ENCODE measurements around the gene SLC39A11.
"Not testable (repeated sequence)": the region's sequence is repeated elsewhere in the genome, so short reads cannot be mapped to it uniquely, and the experiment has no call there.

Gene SLC39A11

GRCh38 chr17:72714357-72714966, 378.0 kb downstream of the SLC39A11 start:
- no peak for DNase-seq (ENCODE audit: low read depth in 2 of 2)

- no peak for DNase-seq (ENCODE audit: low read depth in 2 of 2)
Observed at GRCh38 chr17:72713701-72714100, 378.8 kb downstream of the SLC39A11 start.

DNA sequence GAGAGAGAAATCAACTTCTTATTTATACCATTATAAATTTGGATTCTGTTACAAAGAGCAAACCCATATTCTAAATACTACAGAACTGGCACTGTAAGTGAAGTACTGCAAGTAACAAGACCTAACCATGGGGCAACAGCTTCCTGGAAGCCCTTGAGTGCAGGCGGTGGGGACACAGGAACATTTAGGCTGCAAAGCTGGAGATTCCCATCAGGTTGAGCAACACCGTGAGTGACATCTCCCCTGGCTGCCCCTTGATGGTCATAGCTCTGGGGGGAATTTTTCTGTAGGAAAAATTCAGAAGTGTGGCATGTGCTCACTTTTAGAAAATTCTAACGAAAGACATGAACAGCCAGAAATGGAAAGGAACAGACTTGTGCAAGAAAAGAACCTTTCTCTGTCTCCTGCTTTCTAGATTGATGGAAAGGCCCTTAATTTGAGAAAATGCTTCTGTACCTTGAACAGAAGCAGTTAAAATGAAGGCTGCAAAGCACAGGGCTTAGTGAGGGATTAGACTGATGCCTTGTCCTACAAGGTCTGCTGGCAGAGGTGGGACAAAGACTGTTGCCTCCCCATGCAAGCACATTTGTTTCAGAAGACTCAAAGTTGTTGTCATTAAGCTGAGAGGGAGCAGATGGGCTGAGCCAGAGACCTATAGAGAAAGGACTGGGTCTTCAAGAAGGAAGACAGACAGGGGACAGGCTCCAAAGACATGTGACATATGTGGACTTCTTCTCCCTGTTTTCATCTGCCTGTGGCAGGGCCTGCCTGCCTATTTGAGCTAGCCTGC, 380.8 kb downstream of the SLC39A11 start:
- no peak for DNase-seq (ENCODE audit: low read depth in 2 of 2)

DNA sequence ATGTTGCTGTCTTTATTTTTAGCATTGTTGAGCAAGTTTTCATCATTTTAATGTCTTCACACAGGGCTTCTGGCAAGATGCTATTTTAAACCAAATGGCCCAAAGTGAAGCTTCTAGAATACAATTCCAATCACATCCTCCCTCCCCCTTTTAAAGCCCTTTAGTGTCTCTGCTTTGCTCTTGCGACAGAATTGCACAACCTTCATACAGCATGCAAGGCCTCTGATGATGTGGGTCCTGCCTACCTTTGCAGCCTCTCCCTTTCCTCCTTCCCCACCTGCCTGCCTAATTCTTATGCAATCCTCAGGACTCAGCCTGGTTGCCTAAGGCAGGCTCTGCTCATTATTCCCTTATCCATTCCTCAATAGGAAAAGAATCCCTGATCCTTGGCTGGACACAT, 381.7 kb downstream of the SLC39A11 start:
- DNase-seq (ENCODE audit: low read depth in 2 of 2), result no peak

GRCh38 chr17:72710202-72710601, 382.3 kb downstream of the SLC39A11 start:
- DNase-seq (ENCODE audit: low read depth in 2 of 2), result no peak

GRCh38 chr17:72708682-72709081, 383.8 kb downstream of the SLC39A11 start:
- DNase-seq (ENCODE audit: low read depth in 2 of 2), result not testable (repeated sequence)

DNA sequence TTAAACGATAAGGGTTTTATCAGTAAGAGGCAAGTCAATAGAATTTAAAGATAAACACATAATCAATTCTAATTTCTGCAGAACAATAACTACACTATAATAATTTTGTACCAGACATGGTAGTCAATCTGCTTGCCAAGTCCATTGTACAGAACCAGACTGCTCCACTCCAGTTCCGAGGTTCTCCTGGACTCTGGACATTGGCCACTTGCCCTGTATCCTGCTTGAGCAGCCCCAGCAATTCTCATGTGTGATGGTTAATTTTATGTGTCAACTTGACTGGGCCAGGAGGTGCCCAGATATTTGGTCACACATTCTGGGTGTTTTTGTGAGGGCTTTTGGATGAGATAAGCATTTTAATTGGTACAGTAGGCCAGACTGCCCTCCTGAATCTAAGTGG, 384.6 kb downstream of the SLC39A11 start:
- DNase-seq (ENCODE audit: low read depth in 2 of 2), result no peak

GRCh38 chr17:72706396-72706981, 386.0 kb downstream of the SLC39A11 start:
- no peak for DNase-seq (ENCODE audit: low read depth in 2 of 2)

- no peak for DNase-seq (ENCODE audit: low read depth in 2 of 2)
Observed at GRCh38 chr17:72705905-72706395, 386.5 kb downstream of the SLC39A11 start.

DNA sequence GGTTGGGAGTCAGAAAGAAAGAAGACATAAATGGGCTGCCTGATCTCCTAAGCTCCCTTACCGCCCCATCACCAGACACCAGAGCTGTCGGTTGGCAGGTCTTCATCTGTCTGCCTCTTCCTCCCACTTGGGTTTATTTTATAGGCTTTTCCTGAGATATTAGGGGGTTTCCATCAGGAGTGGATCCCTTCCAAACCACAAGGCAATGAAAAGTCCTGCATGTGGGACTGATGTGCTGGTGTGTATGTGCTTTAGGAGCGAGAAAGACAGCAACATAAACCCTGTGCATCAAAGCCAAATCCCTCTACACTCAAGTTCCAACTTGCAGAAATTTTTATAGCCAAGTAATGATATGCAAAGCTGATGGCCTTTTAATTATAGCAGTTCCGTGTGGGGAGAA, 389.5 kb downstream of the SLC39A11 start:
- no peak for DNase-seq (ENCODE audit: low read depth in 2 of 2)

DNA sequence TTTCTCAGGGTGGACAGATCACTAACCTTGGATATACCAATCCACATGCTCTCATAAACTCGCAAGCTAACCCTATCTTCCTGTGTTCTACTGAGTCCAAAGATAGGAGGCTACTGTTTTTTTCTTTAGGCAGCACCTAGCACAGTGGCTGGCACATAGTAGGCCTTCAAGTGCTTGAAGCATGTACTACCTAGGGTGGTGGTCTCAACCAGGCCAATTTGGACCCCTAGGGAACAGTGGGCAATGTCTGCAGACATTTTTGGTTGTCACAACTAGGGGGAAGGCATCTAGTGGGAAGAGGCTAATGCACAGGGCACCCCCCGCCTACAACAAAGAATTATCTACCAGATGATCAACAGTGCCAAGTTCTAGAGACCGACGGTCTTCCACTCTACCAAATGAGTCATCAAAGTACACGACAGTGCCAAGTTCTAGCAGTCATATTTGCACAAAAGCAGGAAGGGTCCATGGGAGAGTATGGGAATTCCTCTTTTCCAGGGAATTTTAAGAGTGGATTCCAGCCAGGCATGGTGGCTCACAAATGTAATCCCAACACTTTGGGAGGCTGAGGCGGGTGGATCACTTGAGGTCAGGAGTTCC, 390.3 kb downstream of the SLC39A11 start:
- DNase-seq (ENCODE audit: low read depth in 2 of 2), result no peak

DNA sequence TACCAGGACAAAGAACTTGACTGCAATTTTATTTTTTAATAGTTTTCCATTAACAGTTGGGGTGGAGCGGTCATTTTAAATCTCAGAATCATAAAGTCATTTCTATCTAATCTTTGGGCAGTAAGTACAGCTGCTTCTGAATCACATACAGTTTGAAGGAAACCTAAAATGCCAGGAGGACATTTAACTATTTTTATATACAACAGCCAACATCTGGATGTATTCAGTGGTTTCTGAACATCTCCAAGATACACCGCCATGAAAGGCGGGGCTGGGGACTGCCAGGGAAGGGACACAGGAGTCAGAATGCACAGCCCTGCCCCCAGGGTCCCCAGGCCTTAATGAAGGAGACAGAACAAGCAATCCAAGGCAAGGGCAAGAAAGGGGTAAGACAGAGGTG, 392.3 kb downstream of the SLC39A11 start:
- DNase-seq (ENCODE audit: low read depth in 2 of 2), result no peak

DNA sequence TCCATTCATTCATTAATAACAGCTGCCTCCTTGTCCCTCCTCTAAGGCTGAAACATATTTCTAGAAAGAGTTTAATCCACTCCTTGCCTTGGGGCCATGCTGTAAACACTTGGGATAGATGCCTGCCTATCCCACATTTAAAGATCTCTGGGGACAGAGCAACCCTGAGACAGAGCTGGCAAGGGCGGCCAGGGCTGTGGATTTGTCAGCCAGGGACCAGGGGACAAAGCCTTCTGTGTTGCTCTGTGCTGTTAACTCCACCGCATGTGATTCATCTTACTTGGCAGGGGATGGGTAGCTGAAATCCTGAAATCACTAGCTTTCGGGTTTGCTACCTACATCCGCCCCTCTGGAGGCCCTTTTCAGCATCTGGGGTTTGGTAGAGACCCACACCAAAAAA, 392.9 kb downstream of the SLC39A11 start:
- DNase-seq (ENCODE audit: low read depth in 2 of 2), result no peak

GRCh38 chr17:72697602-72698146, 394.8 kb downstream of the SLC39A11 start:
- no peak for DNase-seq (ENCODE audit: low read depth in 2 of 2)

- no peak for DNase-seq (ENCODE audit: low read depth in 2 of 2)
Observed at GRCh38 chr17:72696721-72697120, 395.8 kb downstream of the SLC39A11 start.

DNA sequence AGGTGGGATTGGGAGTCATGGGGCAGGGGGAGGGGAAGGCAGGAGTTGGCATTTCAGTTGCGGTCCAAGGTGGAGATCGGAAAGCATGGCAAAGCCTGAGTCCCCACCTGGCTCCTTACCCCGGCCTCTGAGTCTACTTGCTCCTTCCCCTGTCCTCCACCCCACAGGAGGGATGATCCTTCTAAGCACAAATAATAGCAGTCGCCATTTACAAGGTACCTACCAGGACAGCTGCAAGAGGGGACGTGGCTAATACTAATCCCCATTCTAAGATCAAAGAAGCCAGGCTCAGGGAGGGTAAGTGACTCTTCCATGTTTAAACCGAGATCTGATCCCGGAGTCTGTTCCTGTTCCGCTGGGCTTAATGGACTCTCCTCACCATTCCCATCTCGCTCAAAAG, 396.3 kb downstream of the SLC39A11 start:
- no peak for DNase-seq (ENCODE audit: low read depth in 2 of 2)

- no peak for DNase-seq (ENCODE audit: low read depth in 2 of 2)
Observed at GRCh38 chr17:72693956-72694355, 398.5 kb downstream of the SLC39A11 start.

- DNase-seq (ENCODE audit: low read depth in 2 of 2), result no peak
Observed at GRCh38 chr17:72693151-72693878, 399.2 kb downstream of the SLC39A11 start.

DNA sequence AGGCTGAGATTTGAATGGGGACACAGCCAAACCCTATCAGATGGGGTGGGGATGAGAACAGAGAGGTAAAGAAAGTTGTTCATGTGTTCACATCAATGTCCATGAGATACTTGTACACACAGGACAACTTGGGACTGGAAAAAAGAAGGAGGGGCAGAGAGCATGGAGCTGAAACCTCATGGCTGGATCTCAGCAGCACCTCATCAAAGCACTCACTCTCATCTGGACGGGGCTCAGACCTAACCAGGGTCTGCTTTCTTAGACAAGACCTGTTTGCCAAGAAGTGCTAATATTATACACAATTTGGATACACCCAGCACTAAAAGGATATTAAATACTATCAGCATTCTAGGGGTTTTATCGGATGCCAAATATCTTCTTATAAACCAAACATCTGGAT, 399.8 kb downstream of the SLC39A11 start:
- DNase-seq (ENCODE audit: low read depth in 2 of 2), result no peak

DNA sequence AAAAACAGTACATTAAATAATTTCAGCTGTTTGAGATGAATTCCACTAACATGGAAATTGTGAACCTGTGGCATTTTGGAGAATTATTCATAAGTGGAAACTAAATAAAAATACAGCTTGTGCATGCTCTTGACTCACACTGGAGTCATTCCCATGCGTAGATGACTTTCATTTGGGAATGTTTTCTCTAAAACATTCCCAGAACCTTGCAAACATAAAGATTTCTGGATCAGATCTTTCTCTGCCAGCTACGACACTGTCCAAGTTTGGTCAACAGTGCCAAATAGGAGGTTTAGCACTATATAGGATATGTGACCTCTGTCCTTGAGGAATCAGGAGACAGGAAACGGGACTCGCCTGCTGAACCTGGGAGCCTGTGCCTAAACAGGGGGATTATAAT, 400.9 kb downstream of the SLC39A11 start:
- no peak for DNase-seq (ENCODE audit: low read depth in 2 of 2)

DNA sequence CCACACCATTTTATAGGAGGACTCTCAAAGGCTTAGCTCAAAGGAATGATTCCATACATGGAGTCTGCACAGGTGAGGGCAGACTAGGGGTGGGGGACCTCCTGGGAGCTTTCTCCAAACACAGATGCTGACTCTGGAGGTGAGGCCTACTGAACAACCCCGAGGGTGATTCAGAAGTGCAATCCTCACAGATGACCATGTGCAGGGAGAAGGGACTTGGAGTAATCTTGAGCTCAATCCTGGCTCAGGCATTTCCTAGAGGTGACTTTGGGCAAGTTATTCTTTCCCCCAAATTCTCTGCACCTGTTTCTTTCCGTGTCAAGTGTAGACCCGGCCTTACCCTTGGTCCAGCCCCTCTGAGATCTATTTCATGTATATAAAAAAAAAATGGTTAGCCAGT, 401.5 kb downstream of the SLC39A11 start:
- DNase-seq (ENCODE audit: low read depth in 2 of 2), result no peak

- no peak for DNase-seq (ENCODE audit: low read depth in 2 of 2)
Observed at GRCh38 chr17:72687886-72688285, 404.6 kb downstream of the SLC39A11 start.
